HG03196 (cell line): ENCODE measurements around the gene LDAF1.
"Not testable (repeated sequence)": the region's sequence is repeated elsewhere in the genome, so short reads cannot be mapped to it uniquely, and the experiment has no call there.

Experiments used
- ATAC-seq: cut with Tn5 transposase; IDR thresholded peaks from one replicate; pipeline ENCODE4 v1.9.1; 2021; ENCODE audit not compliant: unreplicated experiment

Gene LDAF1

GRCh38 chr16:21158208-21159110 lies at the start of gene LDAF1:
Gene LDAF1, plus strand, starts transcription at chr16:21158674. Its CDS starts 2,509 bp downstream, at chr16:21161183.
- peak; percentile 83 for ATAC-seq

DNA sequence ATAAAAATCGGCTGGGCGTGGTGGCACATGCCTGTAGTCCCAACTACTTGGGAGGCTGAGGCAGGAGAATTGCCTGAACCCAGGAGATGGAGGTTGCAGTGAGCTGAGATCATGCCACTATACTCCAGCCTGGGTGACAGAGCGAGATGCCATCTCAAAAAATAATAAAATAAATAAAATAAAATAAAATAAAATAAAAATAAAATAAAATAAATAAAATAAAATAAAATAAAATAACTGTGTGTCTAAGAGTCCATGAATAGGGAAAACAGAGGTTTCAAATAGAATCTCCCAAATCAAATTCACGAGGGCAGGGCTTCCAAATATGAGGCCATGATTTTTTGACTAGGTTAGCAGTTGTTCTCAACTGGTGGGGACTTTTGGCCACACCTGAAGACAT lies 42.9 kb upstream of the LDAF1 start:
- not testable (repeated sequence) for ATAC-seq

GRCh38 chr16:21116148-21116693 lies 42.3 kb upstream of the LDAF1 start:
- no peak for ATAC-seq

DNA sequence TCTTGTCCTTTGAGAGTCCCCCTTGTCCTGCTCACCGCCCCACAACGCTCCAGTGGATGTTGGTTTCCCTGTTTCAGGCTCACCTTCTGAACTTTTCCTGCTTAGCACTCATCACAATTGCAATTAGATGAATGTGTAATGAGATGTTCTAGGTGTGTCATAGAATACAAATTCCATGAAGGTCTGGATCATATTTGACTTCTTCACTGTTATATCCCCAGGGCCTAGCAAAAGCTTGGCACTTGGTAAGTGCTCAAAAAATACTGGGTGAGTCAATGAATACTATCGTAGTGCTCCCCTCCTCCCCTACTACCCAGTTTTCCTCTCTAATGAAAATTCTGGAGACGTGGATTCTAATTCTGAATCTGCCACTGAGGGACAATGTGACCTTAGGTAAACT lies 40.9 kb upstream of the LDAF1 start:
- no peak for ATAC-seq

DNA sequence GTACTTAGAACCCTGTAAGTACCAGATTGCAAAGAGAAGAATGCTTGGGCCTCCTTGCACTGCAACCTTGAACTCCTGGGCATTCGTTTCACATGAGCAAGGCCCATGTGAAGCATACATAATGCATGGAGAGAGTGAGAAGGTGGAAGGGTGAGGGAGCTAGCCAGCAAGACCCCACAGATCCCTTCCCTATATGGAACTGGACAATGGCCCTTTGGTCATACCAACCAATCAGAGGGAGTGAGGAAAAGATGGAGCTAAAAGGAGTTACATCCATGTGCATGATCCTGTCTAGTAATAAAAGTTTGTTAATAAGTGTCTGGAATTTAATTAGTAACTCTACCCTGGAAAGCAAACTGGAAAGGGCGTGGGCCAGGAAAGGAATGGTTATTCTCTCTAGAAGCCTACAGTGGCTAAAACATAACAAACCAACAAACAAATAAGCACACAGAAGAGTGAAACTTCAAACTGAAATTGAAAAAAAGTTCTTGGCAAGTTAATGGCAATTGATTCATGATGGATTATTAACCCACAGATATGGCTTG lies 37.4 kb upstream of the LDAF1 start:
- no peak for ATAC-seq

DNA sequence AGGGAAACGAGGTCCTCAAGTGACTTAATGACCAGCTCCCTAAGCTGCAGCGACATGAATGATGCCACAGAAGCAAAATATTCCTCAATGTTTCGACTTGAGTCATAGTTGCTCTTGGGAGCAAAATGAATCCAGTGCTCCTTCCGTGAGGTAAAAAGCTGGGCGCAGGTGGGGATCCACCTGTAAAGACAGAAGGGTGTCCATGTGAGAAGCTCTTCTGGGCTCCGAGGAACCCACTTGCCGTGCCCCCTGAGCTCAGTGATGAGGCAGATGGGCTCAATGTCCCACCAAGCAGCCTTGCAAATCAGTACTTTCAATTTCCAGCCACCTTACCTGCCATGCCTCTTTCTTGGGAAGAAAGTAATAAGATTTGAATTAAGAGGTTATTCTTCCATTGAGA lies 33.3 kb upstream of the LDAF1 start:
- no peak for ATAC-seq

DNA sequence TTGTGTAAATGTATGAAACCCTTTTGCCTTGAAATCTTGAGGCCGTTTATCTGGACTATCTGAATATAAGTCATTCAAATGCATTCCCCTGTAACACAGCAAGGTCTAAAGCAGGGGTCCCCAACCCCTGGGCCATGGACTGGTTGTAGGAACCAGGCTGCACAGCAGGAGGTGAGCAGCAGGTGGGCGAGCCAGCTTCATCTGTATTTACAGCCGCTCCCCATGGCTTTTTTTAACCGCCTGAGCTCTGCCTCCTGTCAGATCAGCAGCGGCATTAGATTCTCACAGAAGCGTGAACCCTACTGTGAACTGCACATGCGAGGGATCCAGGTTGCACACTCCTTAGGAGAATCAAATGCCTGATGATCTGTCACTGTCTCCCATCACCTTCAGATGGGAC lies 32.0 kb upstream of the LDAF1 start:
- no peak for ATAC-seq

GRCh38 chr16:21128991-21129390 lies 29.5 kb upstream of the LDAF1 start:
- no peak for ATAC-seq

DNA sequence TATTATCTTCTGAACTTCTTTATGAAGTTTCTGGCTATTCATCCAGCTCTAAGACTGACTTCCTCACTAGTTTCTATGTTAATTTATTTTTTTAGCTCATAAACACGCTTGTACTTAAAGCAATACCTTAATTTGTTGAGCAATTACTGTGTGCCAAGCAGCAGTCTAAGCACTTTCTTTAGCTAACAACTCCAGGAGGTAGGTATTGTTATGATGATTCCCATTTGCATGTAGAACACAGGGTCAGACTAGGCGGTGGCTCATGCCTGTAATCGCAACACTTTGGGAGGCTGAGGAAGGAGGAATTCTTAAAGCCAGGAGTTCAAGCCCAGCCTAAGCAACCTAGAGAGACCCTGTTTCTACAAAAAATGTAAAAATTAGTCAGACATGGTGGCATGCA lies 27.7 kb upstream of the LDAF1 start:
- ATAC-seq: no peak

DNA sequence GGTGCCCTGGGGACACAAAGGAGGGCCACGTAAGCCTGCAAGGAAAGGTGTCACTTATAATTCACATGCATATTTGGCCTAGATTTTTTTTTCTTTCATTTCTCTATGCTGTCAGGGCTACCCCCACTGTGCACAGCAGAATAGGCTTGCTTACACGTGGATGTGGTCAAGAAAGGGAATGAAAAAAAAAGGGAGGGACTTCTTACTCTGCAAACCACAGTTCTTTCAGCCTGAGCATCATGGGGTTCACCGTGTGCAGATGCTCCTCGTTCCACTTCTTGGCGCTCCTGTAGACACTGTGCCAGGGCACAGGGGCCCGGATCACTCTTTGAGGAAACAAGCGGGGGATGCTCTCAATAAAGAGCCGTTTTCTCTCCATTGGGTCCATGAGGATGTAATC lies 24.4 kb upstream of the LDAF1 start:
- no peak for ATAC-seq

GRCh38 chr16:21145738-21146137 lies 12.7 kb upstream of the LDAF1 start:
- ATAC-seq: no peak

- no peak for ATAC-seq
Measured at GRCh38 chr16:21150375-21151001, 8.0 kb upstream of the LDAF1 start, which contains the start of gene DNAH3. Gene DNAH3, minus strand, starts transcription at chr16:21150846. Its CDS starts 527 bp downstream, at chr16:21150319.

DNA sequence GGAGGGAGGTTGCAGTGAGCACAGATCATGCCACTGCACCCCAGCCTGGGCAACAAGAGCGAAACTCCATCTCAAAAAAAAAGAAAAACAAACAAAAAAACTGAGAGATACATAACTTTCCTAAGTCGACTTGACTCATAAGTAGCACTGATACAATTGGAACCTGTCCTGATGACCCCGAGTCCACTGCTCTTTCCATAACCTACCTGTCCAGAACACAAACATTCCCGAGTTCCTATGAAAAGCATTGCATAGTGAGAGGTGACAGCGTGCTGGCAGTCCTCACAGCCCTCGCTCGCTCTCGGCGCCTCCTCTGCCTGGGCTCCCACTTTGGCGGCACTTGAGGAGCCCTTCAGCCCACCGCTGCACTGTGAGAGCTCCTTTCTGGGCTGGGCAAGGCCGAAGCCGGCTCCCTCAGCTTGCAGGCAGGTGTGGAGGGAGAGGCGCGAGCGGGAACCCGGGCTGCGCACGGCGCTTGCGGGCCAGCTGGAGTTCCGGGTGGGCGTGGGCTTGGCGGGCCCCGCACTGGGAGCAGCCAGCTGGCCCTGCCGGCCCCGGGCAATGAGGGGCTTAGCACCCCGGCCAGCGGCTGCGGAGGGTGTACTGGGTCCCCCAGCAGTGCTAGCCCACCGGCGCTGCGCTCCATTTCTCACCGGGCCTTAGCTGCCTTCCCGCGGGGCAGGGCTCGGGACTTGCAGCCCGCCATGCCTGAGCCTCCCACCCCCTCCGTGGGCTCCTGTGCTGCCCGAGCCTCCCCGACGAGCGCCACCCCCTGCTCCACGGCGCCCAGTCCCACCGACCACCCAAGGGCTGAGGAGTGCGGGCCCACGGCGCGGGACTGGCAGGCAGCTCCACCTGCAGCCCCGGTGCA lies 6.1 kb upstream of the LDAF1 start:
- ATAC-seq: not testable (repeated sequence)

DNA sequence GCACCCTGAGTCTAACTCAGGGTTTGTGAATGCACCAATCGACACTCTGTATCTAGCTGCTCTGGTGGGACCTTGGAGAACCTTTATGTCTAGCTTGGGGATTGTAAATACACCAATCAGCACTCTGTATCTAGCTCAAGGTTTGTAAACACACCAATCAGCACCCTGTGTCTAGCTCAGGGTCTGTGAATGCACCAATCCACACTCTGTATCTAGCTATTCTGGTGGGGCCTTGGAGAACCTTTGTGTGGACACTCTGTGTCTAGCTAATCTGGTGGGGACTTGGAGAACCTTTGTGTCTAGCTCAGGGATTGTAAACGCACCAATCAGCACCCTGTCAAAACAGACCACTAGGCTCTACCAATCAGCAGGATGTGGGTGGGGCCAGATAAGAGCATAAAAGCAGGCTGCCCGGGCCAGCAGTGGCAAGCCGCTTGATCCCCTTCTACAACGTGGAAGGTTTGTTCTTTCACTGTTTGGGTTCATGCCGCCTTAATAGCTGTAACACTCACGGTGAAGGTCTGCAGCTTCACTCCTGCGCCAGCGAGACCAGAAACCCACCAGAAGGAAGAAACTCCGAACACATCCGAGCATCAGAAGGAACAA lies 5.2 kb upstream of the LDAF1 start:
- ATAC-seq: not testable (repeated sequence)

GRCh38 chr16:21156011-21156410 lies 2.5 kb upstream of the LDAF1 start:
- not testable (repeated sequence) for ATAC-seq

DNA sequence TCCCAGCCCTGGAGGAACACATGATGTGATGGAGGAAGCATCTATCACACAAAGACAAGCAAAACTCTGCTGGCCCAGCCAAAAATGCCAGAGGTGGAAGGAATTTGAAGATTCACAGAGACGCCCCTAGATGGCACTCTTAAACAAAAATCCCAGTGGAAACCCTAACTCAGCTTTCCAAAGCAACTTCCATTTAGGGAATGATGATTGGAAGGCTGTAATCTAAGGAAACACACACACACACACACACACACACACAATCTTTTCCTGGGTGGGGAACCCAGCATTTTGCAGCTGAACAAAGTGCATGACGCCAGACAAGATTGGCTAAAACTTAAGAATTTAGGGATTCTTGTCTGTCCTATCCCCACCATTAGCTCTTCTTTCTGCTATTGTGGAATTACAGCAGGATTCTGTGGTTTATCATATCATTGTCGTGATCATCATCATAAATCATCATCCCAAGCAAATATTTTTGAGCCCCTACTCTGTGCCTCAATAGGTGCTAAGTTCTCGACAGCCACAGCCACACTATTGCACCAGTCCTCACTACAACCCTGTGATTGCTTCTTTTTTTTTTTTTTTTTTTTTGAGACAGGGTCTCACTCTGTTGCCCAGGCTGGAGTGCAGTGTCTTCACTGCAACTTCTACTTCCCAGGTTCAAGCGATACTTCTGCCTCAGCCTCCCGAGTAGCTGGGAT lies 1.6 kb upstream of the LDAF1 start:
- no peak for ATAC-seq

DNA sequence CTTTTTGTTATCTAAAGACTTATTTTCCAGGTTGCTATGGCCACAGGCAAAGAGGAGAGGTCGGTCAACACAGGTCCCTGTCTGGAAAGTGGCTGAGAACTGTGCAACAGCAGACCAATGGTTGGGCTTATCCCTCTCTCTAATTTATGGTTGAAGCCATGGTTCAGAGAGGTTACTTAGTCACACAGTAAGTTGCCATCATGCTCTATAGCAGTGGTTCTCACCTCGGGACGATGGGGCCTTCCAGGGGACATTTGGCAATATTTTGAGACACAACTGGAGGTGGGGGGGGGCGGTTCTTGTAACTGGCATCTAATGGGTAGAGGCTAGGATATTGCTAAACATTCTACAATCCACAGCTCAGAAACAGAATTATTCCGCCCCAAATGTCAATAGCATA lies 842 bp upstream of the LDAF1 start:
- ATAC-seq: no peak

DNA sequence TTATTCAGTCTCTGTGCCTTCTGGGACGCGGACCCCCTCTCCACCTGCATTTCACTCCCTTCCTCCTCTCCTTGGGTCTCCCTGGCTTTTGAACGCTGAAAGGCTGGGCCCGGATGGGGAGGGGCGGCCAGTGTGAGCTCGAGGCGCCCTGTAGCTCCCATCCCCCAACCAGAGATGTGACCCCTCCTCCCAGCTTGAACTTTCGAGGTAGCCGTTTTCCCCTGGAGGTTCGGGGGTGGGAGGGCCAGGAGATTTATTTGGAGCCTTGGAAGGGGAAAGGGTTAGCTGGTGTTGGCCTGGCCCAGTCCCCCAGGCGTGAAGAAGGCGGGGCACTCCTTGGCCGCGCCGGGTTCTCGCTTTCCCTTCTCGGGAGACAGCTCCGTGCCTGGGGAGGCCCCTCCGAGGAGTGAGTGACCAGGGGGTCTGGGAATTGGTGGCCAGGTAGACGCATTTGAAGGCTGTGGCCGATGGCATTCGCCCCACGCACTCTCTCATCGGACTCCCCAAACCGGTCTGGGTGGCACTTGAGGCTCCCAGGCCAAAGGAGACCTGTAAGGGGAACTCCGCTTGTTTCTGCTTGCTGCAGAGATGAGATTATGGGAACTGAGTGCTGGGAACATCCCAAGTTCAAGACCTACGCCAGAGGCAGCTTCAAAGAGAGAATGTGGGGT lies 942 bp downstream of the LDAF1 start:
- ATAC-seq: peak; percentile 39

GRCh38 chr16:21160276-21160675 lies 1.8 kb downstream of the LDAF1 start:
- no peak for ATAC-seq
